NCI-H2107 (cell line): ENCODE data around the gene TSPAN9.
A peak's percentile ranks its signal among the peaks of the same experiment; 100 is the strongest.

Experiments
- DNase-seq: peaks from one replicate; lab custom pipeline; 2025; lab: John Stamatoyannopoulos, UW

The TSPAN9 gene

DNA sequence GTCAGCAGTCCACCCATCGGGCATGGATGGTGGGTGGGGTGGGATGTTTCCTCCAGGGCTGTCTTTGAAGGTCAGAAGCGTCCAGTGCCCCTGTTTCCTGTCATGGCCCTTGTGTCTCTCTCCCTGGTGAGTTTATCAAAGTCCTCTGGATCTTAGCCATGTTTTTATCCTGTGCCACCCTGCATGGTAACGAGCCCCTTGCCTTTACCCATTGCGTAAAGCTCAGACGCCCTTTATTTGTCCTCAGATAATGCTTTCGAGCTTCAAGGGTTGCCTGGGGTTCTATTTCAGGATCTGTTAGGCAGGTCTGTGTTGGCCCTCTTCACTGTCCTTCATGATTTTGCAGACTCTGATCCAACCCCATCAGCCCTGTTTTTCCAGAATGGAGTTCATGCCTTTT lies 172.9 kb downstream of the TSPAN9 start:
- no peak for DNase-seq

GRCh38 chr12:3250576-3250975 lies 173.4 kb downstream of the TSPAN9 start:
- no peak for DNase-seq

DNA sequence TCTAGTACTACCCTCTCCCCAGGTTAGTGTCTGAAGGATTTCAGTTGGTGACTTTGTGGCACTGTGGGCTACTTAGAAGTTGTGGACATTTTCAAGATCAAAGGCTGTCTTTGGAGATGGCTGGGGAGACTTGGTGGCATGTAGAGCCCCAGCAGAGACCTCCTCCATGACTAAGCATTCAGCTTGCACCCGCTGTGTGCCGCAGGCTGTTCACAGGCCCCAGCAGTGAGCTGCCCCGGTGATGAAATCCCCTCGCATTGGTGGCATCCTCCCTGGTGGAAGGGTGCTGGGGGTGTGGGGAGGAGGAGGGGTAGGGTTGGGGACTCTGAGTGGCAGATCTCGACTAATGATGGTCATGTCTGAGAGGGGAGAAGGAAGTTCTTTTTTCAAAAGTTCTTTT lies 173.9 kb downstream of the TSPAN9 start:
- no peak for DNase-seq

GRCh38 chr12:3251691-3252090 lies 174.5 kb downstream of the TSPAN9 start:
- no peak for DNase-seq

GRCh38 chr12:3252450-3252891 lies 175.3 kb downstream of the TSPAN9 start:
- peak; percentile 32 for DNase-seq

GRCh38 chr12:3253682-3254275 lies 176.6 kb downstream of the TSPAN9 start:
- peak; percentile 16 for DNase-seq

DNA sequence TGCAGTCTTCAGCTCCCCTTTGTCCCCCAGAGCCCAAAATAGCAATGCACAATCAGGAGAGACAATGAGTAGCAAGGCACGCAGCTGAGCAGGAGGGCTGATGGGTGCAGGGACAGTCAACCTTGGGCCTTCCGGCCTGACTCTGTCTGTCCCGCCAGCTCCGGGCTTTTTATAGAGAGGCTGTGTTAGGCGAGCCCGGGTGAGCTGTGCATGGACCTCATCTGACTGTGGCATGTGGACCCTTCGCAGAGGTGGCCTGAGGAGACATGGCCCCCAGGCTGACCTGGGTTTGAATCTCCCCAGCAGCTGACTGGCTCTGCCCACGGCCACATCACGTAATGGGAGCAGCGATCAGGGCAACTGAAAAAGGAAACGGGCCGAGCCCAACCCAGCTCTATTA lies 177.9 kb downstream of the TSPAN9 start:
- DNase-seq: no peak

- DNase-seq: no peak
Observed at GRCh38 chr12:3256103-3256631, 179.0 kb downstream of the TSPAN9 start.

DNA sequence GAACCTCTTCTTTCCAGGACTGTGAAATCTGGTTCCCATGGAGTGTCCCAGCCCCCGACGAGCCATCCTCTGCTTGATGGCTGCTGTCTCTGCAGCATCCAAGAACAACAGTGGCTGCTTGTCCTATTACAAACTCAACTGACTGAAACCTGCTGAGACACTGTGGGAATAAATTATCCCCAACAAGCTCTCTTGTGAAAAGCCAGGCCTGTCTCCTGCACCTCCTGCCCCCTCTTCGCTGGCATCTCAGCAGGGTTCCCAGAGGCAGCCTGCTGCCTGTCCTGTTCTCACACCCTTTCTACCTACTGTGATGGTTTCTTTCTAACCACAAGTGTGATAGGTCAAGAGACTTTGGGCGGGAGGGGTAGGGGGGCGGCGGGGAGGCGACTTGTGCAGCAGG lies 180.2 kb downstream of the TSPAN9 start:
- DNase-seq: no peak

DNA sequence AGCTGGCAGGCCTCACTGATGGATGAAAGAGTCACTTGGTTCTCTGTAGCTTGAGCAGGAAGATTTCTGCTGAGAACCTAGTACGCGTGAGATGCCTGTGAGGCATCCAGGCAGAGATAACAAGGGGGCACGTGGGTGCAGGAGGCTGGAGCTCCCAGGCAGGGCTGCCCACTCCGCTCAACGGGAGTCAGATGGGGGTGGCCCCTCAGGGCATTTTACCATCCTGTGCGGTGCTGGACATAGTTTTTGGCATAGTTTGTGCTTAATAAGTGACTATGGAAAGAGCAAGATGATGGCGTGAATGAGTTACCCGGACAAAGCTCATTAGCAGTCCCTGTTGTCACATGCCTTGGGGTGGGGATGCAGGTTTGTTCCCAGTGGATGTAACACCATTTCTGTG lies 182.8 kb downstream of the TSPAN9 start:
- no peak for DNase-seq

- no peak for DNase-seq
Observed at GRCh38 chr12:3261782-3262359, 184.7 kb downstream of the TSPAN9 start.

GRCh38 chr12:3262470-3262869 lies 185.3 kb downstream of the TSPAN9 start:
- no peak for DNase-seq

- DNase-seq: no peak
Observed at GRCh38 chr12:3263282-3263681, 186.1 kb downstream of the TSPAN9 start.

DNA sequence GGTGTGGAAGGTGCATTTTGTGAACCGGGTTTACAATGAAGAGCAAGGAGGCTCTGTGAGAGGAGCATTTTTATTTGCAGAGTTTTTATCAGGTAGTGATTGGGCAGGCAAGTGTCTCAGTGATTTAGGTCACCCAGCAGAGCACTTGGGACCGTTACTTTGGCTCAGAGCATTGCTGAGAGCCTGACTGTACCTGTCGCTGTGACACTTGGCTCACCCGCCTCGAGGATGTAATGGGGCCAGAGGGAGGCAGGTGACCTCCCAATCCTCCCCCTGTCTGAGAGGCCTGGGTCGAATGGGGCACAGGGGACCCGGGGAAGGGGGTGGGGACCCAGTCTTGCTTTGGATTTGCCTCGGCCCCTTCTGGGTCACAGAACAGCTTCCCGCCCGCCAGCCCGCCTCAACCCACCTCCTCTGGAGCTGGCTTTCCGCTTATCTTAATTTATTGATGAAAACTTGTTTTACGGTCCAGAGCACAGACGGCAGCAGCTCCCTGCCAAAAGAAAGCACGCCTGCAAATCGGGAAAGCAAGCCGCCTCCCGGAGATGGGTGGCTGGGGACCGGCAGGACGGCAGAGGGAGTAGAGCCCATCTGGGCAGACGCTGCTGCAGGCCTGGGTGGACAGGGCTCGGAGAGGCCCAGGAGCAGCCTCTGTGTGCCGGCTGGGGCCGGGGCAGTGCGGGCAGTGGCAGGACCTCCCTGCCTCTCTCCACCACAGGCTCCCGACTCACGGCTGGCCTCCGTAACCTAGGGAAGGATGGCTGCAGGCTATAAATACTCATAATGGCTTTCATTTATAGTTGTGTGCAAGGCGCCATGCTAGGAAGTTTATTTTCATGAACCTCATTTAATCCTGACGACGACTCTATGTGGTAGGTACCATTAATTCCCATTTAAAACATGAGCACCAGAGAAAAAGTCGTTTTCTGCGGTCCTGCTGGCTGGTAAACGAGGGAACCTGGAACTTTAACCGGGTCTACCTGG lies 187.1 kb downstream of the TSPAN9 start:
- no peak for DNase-seq

DNA sequence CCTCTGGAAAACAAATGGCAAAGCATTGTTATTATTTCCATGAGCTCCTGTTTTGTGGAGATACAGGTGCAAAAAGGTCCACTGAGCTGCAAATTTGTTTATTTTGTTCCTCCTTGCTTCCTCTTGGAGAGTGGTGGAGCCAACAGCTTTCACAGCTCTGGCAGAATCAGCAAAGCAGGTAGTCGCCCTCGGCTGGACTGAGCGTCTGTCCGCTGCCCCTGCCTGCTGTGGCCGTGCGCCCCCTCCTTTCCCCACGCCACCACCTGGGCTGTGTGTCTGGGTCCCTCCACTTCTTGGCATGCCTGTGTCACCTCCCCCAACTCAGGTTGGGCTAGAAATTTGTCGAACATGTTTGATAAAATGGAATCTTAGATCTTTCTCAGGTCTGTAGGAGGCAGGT lies 188.2 kb downstream of the TSPAN9 start:
- DNase-seq: no peak

GRCh38 chr12:3266638-3267037 lies 189.5 kb downstream of the TSPAN9 start:
- DNase-seq: no peak

- no peak for DNase-seq
Observed at GRCh38 chr12:3267690-3268089, 190.5 kb downstream of the TSPAN9 start.

- no peak for DNase-seq
Observed at GRCh38 chr12:3269594-3269993, 192.4 kb downstream of the TSPAN9 start.

- no peak for DNase-seq
Observed at GRCh38 chr12:3271146-3271545, 194.0 kb downstream of the TSPAN9 start.

GRCh38 chr12:3271639-3272038 lies 194.5 kb downstream of the TSPAN9 start:
- no peak for DNase-seq

DNA sequence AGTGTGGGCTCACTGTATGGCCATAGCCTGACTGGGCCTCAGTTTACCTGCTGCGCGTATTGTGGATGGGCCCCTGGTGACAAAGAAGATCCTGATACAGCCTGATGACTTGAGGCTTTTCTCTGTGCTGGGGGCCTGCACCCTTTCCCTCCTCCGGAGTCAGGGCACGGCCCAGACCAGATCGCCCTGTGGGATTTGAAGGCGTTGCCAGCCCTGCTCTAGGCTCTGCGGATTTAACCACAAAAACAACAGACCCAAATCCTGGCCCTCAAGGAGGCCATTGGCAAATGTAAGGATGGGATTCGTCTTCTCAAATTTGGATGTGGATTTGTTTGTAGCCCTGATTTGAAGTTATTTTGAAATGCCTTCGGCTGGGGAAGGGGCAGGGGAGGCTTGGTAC lies 195.8 kb downstream of the TSPAN9 start:
- DNase-seq: no peak

- DNase-seq: no peak
Observed at GRCh38 chr12:3273409-3273853, 196.3 kb downstream of the TSPAN9 start.

- DNase-seq: no peak
Observed at GRCh38 chr12:3274664-3275063, 197.5 kb downstream of the TSPAN9 start.
